ENCODE data around the gene EDEM1. TPM values are rescaled to one million over a fixed set of nuclear protein-coding genes. Genes with fewer than 3 reads are reported as not detected.

Gene EDEM1
- total and polyA plus RNA-seq, 2 donors = 31.7 to 59.1 TPM

- H3K27me3 ChIP-seq (ENCODE audit: control insufficient read depth in 2 of 2, insufficient read depth in 1 of 2, low read length in 1 of 2) = no peaks in the 10 kb centered on the region
- H3K4me3 ChIP-seq (ENCODE audit: low read length in 2 of 2) = no peak overlapping the region
- no peaks in the 10 kb centered on the region for H3K4me1 ChIP-seq (ENCODE audit: control insufficient read depth in 2 of 2, insufficient read depth in 2 of 2, low read length in 2 of 2)
- WGBS = 83% methylated on average over 4 of the region's 4 CpGs
- no peaks in the 10 kb centered on the region for H3K36me3 ChIP-seq (ENCODE audit: control insufficient read depth in 2 of 2, insufficient read depth in 2 of 2, low read length in 1 of 2)
- H3K9me3 ChIP-seq (ENCODE audit: control insufficient read depth in 2 of 2, insufficient read depth in 1 of 2, low read length in 1 of 2) = no peaks in the 10 kb centered on the region
- DNase-seq (ENCODE audit: low read depth in 6 of 9, low spot score in 9 of 9) = no peak
- no peak overlapping the region for H3K27ac ChIP-seq (ENCODE audit: low read depth in 1 of 2, low read length in 1 of 2)
Observed at GRCh38 chr3:5262507-5262906, 75.0 kb downstream of the EDEM1 start.

GRCh38 chr3:5264093-5264600 is 76.6 kb downstream of the EDEM1 start:
- no peak overlapping the region for H3K27ac ChIP-seq (ENCODE audit: low read depth in 1 of 2, low read length in 1 of 2)
- WGBS = 98% methylated on average over 4 of the region's 4 CpGs
- H3K27me3 ChIP-seq (ENCODE audit: control insufficient read depth in 2 of 2, insufficient read depth in 1 of 2, low read length in 1 of 2) = no peaks in the 10 kb centered on the region
- H3K9me3 ChIP-seq (ENCODE audit: control insufficient read depth in 2 of 2, insufficient read depth in 1 of 2, low read length in 1 of 2) = no peaks in the 10 kb centered on the region
- H3K36me3 ChIP-seq (ENCODE audit: control insufficient read depth in 2 of 2, insufficient read depth in 2 of 2, low read length in 1 of 2) = no peaks in the 10 kb centered on the region
- no peaks in the 10 kb centered on the region for H3K4me1 ChIP-seq (ENCODE audit: control insufficient read depth in 2 of 2, insufficient read depth in 2 of 2, low read length in 2 of 2)
- H3K4me3 ChIP-seq (ENCODE audit: low read length in 2 of 2) = no peak overlapping the region
- no peak for DNase-seq (ENCODE audit: low read depth in 6 of 9, low spot score in 9 of 9)

GRCh38 chr3:5264896-5265770 is 77.6 kb downstream of the EDEM1 start:
- no peak for DNase-seq (ENCODE audit: low read depth in 6 of 9, low spot score in 9 of 9)
- WGBS = 92% methylated on average over 7 of the region's 7 CpGs
- H3K4me1 ChIP-seq (ENCODE audit: control insufficient read depth in 2 of 2, insufficient read depth in 2 of 2, low read length in 2 of 2) = no peaks in the 10 kb centered on the region
- no peaks in the 10 kb centered on the region for H3K9me3 ChIP-seq (ENCODE audit: control insufficient read depth in 2 of 2, insufficient read depth in 1 of 2, low read length in 1 of 2)
- H3K27ac ChIP-seq (ENCODE audit: low read depth in 1 of 2, low read length in 1 of 2) = no peak overlapping the region
- H3K4me3 ChIP-seq (ENCODE audit: low read length in 2 of 2) = no peak overlapping the region
- no peaks in the 10 kb centered on the region for H3K27me3 ChIP-seq (ENCODE audit: control insufficient read depth in 2 of 2, insufficient read depth in 1 of 2, low read length in 1 of 2)
- H3K36me3 ChIP-seq (ENCODE audit: control insufficient read depth in 2 of 2, insufficient read depth in 2 of 2, low read length in 1 of 2) = no peaks in the 10 kb centered on the region

- Histone ChIP-seq H3K27ac (ENCODE audit: low read depth in 1 of 2, low read length in 1 of 2) (no peak overlapping the region), H3K4me3 (ENCODE audit: low read length in 2 of 2) (no peak overlapping the region), H3K9me3 (ENCODE audit: control insufficient read depth in 2 of 2, insufficient read depth in 1 of 2, low read length in 1 of 2) (no peaks in the 10 kb centered on the region), H3K4me1 (ENCODE audit: control insufficient read depth in 2 of 2, insufficient read depth in 2 of 2, low read length in 2 of 2) (no peaks in the 10 kb centered on the region), H3K27me3 (ENCODE audit: control insufficient read depth in 2 of 2, insufficient read depth in 1 of 2, low read length in 1 of 2) (no peaks in the 10 kb centered on the region), H3K36me3 (ENCODE audit: control insufficient read depth in 2 of 2, insufficient read depth in 2 of 2, low read length in 1 of 2) (no peaks in the 10 kb centered on the region)
- 95% methylated on average over 2 of the region's 2 CpGs for WGBS
- DNase-seq (ENCODE audit: low read depth in 6 of 9, low spot score in 9 of 9) = no peak
Observed at GRCh38 chr3:5267252-5267651, 79.7 kb downstream of the EDEM1 start.

- 97% methylated on average over 1 of the region's 1 CpG for WGBS
- H3K4me3 ChIP-seq (ENCODE audit: low read length in 2 of 2) = no peak overlapping the region
- DNase-seq (ENCODE audit: low read depth in 6 of 9, low spot score in 9 of 9) = no peak
Observed at GRCh38 chr3:5267889-5268288, 80.4 kb downstream of the EDEM1 start.

More at GRCh38 chr3:5267889-5268288, 80.4 kb downstream of the EDEM1 start:
- Histone ChIP-seq H3K9me3 (ENCODE audit: control insufficient read depth in 2 of 2, insufficient read depth in 1 of 2, low read length in 1 of 2) (no peaks in the 10 kb centered on the region), H3K27me3 (ENCODE audit: control insufficient read depth in 2 of 2, insufficient read depth in 1 of 2, low read length in 1 of 2) (no peaks in the 10 kb centered on the region), H3K36me3 (ENCODE audit: control insufficient read depth in 2 of 2, insufficient read depth in 2 of 2, low read length in 1 of 2) (no peaks in the 10 kb centered on the region), H3K27ac (ENCODE audit: low read depth in 1 of 2, low read length in 1 of 2) (no peak overlapping the region), H3K4me1 (ENCODE audit: control insufficient read depth in 2 of 2, insufficient read depth in 2 of 2, low read length in 2 of 2) (no peaks in the 10 kb centered on the region)

Other genes with a start within 250 kb of the EDEM1 start
- gene BHLHE40, start 208.3 kb upstream of the EDEM1 start, total RNA-seq = 21.9 TPM
- 30.1 TPM for gene BHLHE40, start 208.3 kb upstream of the EDEM1 start, polyA plus RNA-seq
- gene ARL8B, start 65.4 kb upstream of the EDEM1 start, total RNA-seq = 29.8 TPM
- gene ARL8B, start 65.4 kb upstream of the EDEM1 start, polyA plus RNA-seq = 53.2 TPM